SJCRH30 (cell line): ENCODE measurements around the gene C1orf198. TPM values are rescaled to one million over a fixed set of nuclear protein-coding genes. Genes with fewer than 3 reads are reported as not detected.

Source experiments
- DNase-seq, 2 experiments: peaks; one replicate each; pipeline ENCODE4 v3.0.0-alpha.2; 2015 to 2020
- H3K27ac ChIP-seq: fragments of 250-450 bp; sonication (Bioruptor Pico); 2 replicates; pipeline ENCODE4 v1.5.1; 2020; ENCODE audit warnings: mild to moderate bottlenecking, moderate library complexity
- H3K27me3 ChIP-seq: fragments of 250-450 bp; sonication (Bioruptor Pico); 2 replicates; pipeline ENCODE4 v1.5.1; 2020; ENCODE audit warnings: mild to moderate bottlenecking, moderate library complexity
- H3K36me3 ChIP-seq: fragments of 250-450 bp; sonication (Bioruptor Pico); 2 replicates; pipeline ENCODE4 v1.5.1; 2020; ENCODE audit warnings: mild to moderate bottlenecking, moderate library complexity
- H3K4me1 ChIP-seq: fragments of 250-450 bp; sonication (Bioruptor Pico); 2 replicates; pipeline ENCODE4 v1.5.1; 2020; ENCODE audit warnings: mild to moderate bottlenecking, moderate library complexity
- H3K4me3 ChIP-seq: fragments of 250-450 bp; sonication (Bioruptor Pico); 2 replicates; pipeline ENCODE4 v1.5.1; 2020; ENCODE audit warnings: mild to moderate bottlenecking, moderate library complexity
- H3K9me3 ChIP-seq: fragments of 250-450 bp; sonication (Bioruptor Pico); replicated peaks from 2 replicates; pipeline ENCODE4 v1.5.1; 2020; ENCODE audit warnings: mild to moderate bottlenecking, moderate library complexity
- total RNA-seq: library from RNA; depleted of rRNA; stranded (reverse); fragments of >200 nt; shearing (Covaris generic); gene quantifications from 2 replicates; pipeline ENCODE4 v1.2.3, GENCODE V29; 2014

The C1orf198 gene
- total RNA-seq, 1 experiment from 2014 or later = 53.9 TPM

- Histone ChIP-seq H3K4me1 (no peaks in the 10 kb centered on the region), H3K4me3 (no peak overlapping the region), H3K27me3 (no peaks in the 10 kb centered on the region), H3K36me3 (no peaks in the 10 kb centered on the region), H3K9me3 (peaks cover 4% of the 10 kb centered on the region), H3K27ac (no peak overlapping the region)
- DNase-seq = no peak
Observed at GRCh38 chr1:230808281-230808872, 59.9 kb downstream of the C1orf198 start.

GRCh38 chr1:230807561-230808280, 60.6 kb downstream of the C1orf198 start:
- Histone ChIP-seq H3K27me3 (no peaks in the 10 kb centered on the region), H3K4me3 (no peak overlapping the region), H3K27ac (no peak overlapping the region), H3K36me3 (no peaks in the 10 kb centered on the region), H3K9me3 (peaks cover 4% of the 10 kb centered on the region), H3K4me1 (no peaks in the 10 kb centered on the region)
- no peak for DNase-seq

GRCh38 chr1:230807029-230807428, 61.3 kb downstream of the C1orf198 start:
- Histone ChIP-seq H3K9me3 (no peaks in the 10 kb centered on the region), H3K4me3 (no peak overlapping the region), H3K36me3 (no peaks in the 10 kb centered on the region), H3K27me3 (no peaks in the 10 kb centered on the region), H3K4me1 (no peaks in the 10 kb centered on the region), H3K27ac (no peak overlapping the region)
- DNase-seq = no peak

- Histone ChIP-seq H3K27ac (no peak overlapping the region), H3K9me3 (no peaks in the 10 kb centered on the region), H3K27me3 (no peaks in the 10 kb centered on the region), H3K4me3 (no peak overlapping the region), H3K36me3 (no peaks in the 10 kb centered on the region), H3K4me1 (no peaks in the 10 kb centered on the region)
- DNase-seq = no peak
Observed at GRCh38 chr1:230806552-230806951, 61.8 kb downstream of the C1orf198 start.

GRCh38 chr1:230804396-230804795, 63.9 kb downstream of the C1orf198 start:
- H3K4me1 ChIP-seq = no peaks in the 10 kb centered on the region
- no peaks in the 10 kb centered on the region for H3K36me3 ChIP-seq
- no peaks in the 10 kb centered on the region for H3K9me3 ChIP-seq
- no peak overlapping the region for H3K4me3 ChIP-seq
- no peak overlapping the region for H3K27ac ChIP-seq
- DNase-seq = no peak
- no peaks in the 10 kb centered on the region for H3K27me3 ChIP-seq

GRCh38 chr1:230800891-230801840, 67.2 kb downstream of the C1orf198 start:
- Histone ChIP-seq H3K9me3 (no peaks in the 10 kb centered on the region), H3K4me1 (no peaks in the 10 kb centered on the region), H3K36me3 (no peaks in the 10 kb centered on the region), H3K27ac (no peak overlapping the region), H3K4me3 (no peak overlapping the region), H3K27me3 (no peaks in the 10 kb centered on the region)
- no peak for DNase-seq

- no peaks in the 10 kb centered on the region for H3K36me3 ChIP-seq
- H3K27ac ChIP-seq = no peak overlapping the region
- no peaks in the 10 kb centered on the region for H3K9me3 ChIP-seq
- DNase-seq = no peak
- H3K27me3 ChIP-seq = no peaks in the 10 kb centered on the region
- H3K4me1 ChIP-seq = 0 out of 2 replicates have a peak, but pooled peaks cover 2% of the 10 kb centered on the region
- H3K4me3 ChIP-seq = no peak overlapping the region
Observed at GRCh38 chr1:230798491-230798890, 69.8 kb downstream of the C1orf198 start.

GRCh38 chr1:230797942-230798365, 70.4 kb downstream of the C1orf198 start:
- H3K27ac ChIP-seq = no peak overlapping the region
- H3K36me3 ChIP-seq = no peaks in the 10 kb centered on the region
- H3K27me3 ChIP-seq = no peaks in the 10 kb centered on the region
- DNase-seq = peak; percentile 73 to 86
- no peaks in the 10 kb centered on the region for H3K9me3 ChIP-seq
- no peak overlapping the region for H3K4me3 ChIP-seq
- H3K4me1 ChIP-seq = 0 out of 2 replicates have a peak, but pooled peaks cover 2% of the 10 kb centered on the region

- DNase-seq = no peak
- Histone ChIP-seq H3K9me3 (no peaks in the 10 kb centered on the region), H3K27ac (no peak overlapping the region), H3K4me1 (0 out of 2 replicates have a peak, but pooled peaks cover 2% of the 10 kb centered on the region), H3K27me3 (no peaks in the 10 kb centered on the region), H3K4me3 (no peak overlapping the region), H3K36me3 (no peaks in the 10 kb centered on the region)
Observed at GRCh38 chr1:230797376-230797920, 70.9 kb downstream of the C1orf198 start.

GRCh38 chr1:230796626-230797025, 71.7 kb downstream of the C1orf198 start:
- H3K4me1 ChIP-seq = 0 out of 2 replicates have a peak, but pooled peaks cover 2% of the 10 kb centered on the region
- no peaks in the 10 kb centered on the region for H3K27me3 ChIP-seq
- H3K4me3 ChIP-seq = no peak overlapping the region
- DNase-seq = no peak
- H3K9me3 ChIP-seq = no peaks in the 10 kb centered on the region
- no peaks in the 10 kb centered on the region for H3K36me3 ChIP-seq
- no peak overlapping the region for H3K27ac ChIP-seq

- Histone ChIP-seq H3K4me3 (no peak overlapping the region), H3K4me1 (0 out of 2 replicates have a peak, but pooled peaks cover 2% of the 10 kb centered on the region), H3K36me3 (no peaks in the 10 kb centered on the region), H3K27me3 (no peaks in the 10 kb centered on the region), H3K27ac (no peak overlapping the region), H3K9me3 (no peaks in the 10 kb centered on the region)
- DNase-seq = peak in 1 of 2 experiments; percentile 53
Observed at GRCh38 chr1:230794871-230795605, 73.3 kb downstream of the C1orf198 start.

GRCh38 chr1:230794431-230794830, 73.9 kb downstream of the C1orf198 start:
- Histone ChIP-seq H3K4me1 (0 out of 2 replicates have a peak, but pooled peaks cover 2% of the 10 kb centered on the region), H3K36me3 (no peaks in the 10 kb centered on the region), H3K27me3 (no peaks in the 10 kb centered on the region), H3K4me3 (no peak overlapping the region), H3K9me3 (no peaks in the 10 kb centered on the region), H3K27ac (no peak overlapping the region)
- DNase-seq = no peak

- H3K27ac ChIP-seq = no peak overlapping the region
- DNase-seq = no peak
Observed at GRCh38 chr1:230793463-230793745, 74.9 kb downstream of the C1orf198 start.

More at GRCh38 chr1:230793463-230793745, 74.9 kb downstream of the C1orf198 start:
- no peaks in the 10 kb centered on the region for H3K36me3 ChIP-seq
- H3K4me3 ChIP-seq = no peak overlapping the region
- H3K27me3 ChIP-seq = no peaks in the 10 kb centered on the region
- no peaks in the 10 kb centered on the region for H3K9me3 ChIP-seq
- H3K4me1 ChIP-seq = 0 out of 2 replicates have a peak, but pooled peaks cover 2% of the 10 kb centered on the region
